Smooth muscle cell (in vitro differentiated cells): ENCODE measurements around the gene MTO1. TPM values are rescaled to one million over a fixed set of nuclear protein-coding genes. Genes with fewer than 3 reads are reported as not detected.
"Not testable (repeated sequence)": the region's sequence is repeated elsewhere in the genome, so short reads cannot be mapped to it uniquely, and the experiment has no call there.

Source experiments
- DNase-seq: peaks from one replicate; lab custom pipeline; 2025; ENCODE audit not compliant: unreplicated experiment; lab: John Stamatoyannopoulos, UW
- H2AFZ ChIP-seq: fragments of 200-600 bp; sonication (generic); 2 replicates; pipeline ENCODE4 v1.6.0; 2016; ENCODE audit warnings: antibody characterized with exemption, low read depth, mild to moderate bottlenecking
- H3F3A ChIP-seq: fragments of 200-600 bp; sonication (generic); 2 replicates; pipeline ENCODE4 v1.6.0; 2017; ENCODE audit warnings: antibody characterized with exemption, low read depth
- H3K27ac ChIP-seq: fragments of 200-600 bp; sonication (generic); 2 replicates; pipeline ENCODE4 v1.5.1; 2016; ENCODE audit warnings: low read depth, mild to moderate bottlenecking
- H3K27me3 ChIP-seq: fragments of 200-600 bp; sonication (generic); 2 replicates; pipeline ENCODE4 v1.6.1; 2016; ENCODE audit warnings: low read depth, mild to moderate bottlenecking
- H3K36me3 ChIP-seq: fragments of 200-600 bp; sonication (generic); 2 replicates; pipeline ENCODE4 v1.5.1; 2016; ENCODE audit warnings: low read depth
- H3K4me1 ChIP-seq: fragments of 200-600 bp; sonication (generic); 2 replicates; pipeline ENCODE4 v1.5.1; 2016; ENCODE audit warnings: low read depth
- H3K4me2 ChIP-seq: fragments of 200-600 bp; sonication (generic); 2 replicates; pipeline ENCODE4 v1.6.0; 2016; ENCODE audit warnings: mild to moderate bottlenecking
- H3K4me3 ChIP-seq: fragments of 200-600 bp; sonication (generic); 2 replicates; pipeline ENCODE4 v1.5.1; 2016; ENCODE audit warnings: mild to moderate bottlenecking
- H3K79me2 ChIP-seq: fragments of 200-600 bp; sonication (generic); 2 replicates; pipeline ENCODE4 v1.6.0; 2016; ENCODE audit warnings: low read depth, mild to moderate bottlenecking
- H3K9ac ChIP-seq: fragments of 200-600 bp; sonication (generic); 2 replicates; pipeline ENCODE4 v1.6.0; 2016; ENCODE audit warnings: low read depth
- H3K9me3 ChIP-seq: fragments of 200-600 bp; sonication (generic); replicated peaks from 2 replicates; pipeline ENCODE4 v1.5.1; 2016; ENCODE audit warnings: low read depth
- H4K20me1 ChIP-seq: fragments of 200-600 bp; sonication (generic); 2 replicates; pipeline ENCODE4 v1.6.0; 2016; ENCODE audit warnings: low read depth
- WGBS: methylation state at CpG from one replicate; pipeline ENCODE4 v1.1.7; 2016; ENCODE audit warnings: low lambda C conversion rate; 5-methylcytosine and 5-hydroxymethylcytosine counted together
- polyA plus RNA-seq: library from polyadenylated mRNA; unstranded; fragments of >200 nt; fragmentation: Nextera tagmentation; extraction: Ambion mirVana; gene quantifications from 2 replicates; pipeline ENCODE4 v1.2.1, GENCODE V29; 2016
- total RNA-seq: library from RNA; depleted of rRNA; stranded (reverse); fragments of >200 nt; gene quantifications from 2 replicates; pipeline ENCODE4 v1.2.3, GENCODE V29; 2014
- TF ChIP-seq, protein P1 (sequence below): fragments of 200-600 bp; sonication (generic); IDR thresholded peaks from 2 replicates; pipeline ENCODE4 v1.5.1; 2017; ENCODE audit warnings: borderline replicate concordance, mild to moderate bottlenecking, antibody characterized with exemption; ENCODE audit not compliant: insufficient read depth, poor library complexity, severe bottlenecking

The MTO1 gene
- total and polyA plus RNA-seq, 2 experiments from 2014 or later, result 16.5 to 23.6 TPM

DNA sequence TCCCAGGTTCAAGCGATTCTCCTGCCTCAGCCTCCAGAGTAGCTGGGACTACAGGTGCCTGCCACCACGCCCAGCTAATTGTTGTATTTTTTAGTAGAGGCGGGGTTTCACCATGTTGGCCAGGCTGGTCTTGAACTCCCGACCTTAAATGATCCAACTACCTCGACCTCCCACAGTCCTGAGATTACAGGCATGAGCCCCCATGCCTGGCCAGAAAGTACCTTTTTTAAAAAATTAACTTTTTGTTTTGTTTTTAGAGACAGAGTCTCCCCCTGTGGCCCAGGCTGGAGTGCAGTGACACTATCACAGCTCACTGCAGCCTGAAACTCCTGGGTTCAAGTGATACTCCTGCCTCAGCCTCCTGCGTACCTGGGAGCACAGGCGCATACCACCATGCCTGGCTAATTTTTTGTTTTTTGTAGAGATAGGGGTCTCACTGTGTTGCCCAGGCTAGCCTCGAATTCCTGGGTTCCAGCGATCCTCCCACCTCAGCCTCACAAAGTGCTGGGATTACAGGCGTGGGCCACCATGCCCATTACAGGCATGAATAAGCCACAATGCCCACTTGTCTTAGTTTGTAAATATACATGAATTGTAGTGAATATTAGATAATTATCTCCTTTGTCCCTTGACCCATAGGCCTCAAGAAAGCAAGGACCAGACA is 76.7 kb downstream of the MTO1 start:
- TF ChIP-seq, protein P1, sequence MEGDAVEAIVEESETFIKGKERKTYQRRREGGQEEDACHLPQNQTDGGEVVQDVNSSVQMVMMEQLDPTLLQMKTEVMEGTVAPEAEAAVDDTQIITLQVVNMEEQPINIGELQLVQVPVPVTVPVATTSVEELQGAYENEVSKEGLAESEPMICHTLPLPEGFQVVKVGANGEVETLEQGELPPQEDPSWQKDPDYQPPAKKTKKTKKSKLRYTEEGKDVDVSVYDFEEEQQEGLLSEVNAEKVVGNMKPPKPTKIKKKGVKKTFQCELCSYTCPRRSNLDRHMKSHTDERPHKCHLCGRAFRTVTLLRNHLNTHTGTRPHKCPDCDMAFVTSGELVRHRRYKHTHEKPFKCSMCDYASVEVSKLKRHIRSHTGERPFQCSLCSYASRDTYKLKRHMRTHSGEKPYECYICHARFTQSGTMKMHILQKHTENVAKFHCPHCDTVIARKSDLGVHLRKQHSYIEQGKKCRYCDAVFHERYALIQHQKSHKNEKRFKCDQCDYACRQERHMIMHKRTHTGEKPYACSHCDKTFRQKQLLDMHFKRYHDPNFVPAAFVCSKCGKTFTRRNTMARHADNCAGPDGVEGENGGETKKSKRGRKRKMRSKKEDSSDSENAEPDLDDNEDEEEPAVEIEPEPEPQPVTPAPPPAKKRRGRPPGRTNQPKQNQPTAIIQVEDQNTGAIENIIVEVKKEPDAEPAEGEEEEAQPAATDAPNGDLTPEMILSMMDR, result no peak
- H3K27me3 ChIP-seq, result no peaks in the 10 kb centered on the region
- no peak overlapping the region for H3K4me3 ChIP-seq
- no peak overlapping the region for H3K9ac ChIP-seq
- no peaks in the 10 kb centered on the region for H3K4me1 ChIP-seq
- no peak for DNase-seq
- H3K9me3 ChIP-seq, result no peaks in the 10 kb centered on the region
- H3K27ac ChIP-seq, result no peak overlapping the region
- no peaks in the 10 kb centered on the region for H3K79me2 ChIP-seq
- no peaks in the 10 kb centered on the region for H3K36me3 ChIP-seq
- H3F3A ChIP-seq, result no peaks in the 10 kb centered on the region
- no peak overlapping the region for H2AFZ ChIP-seq
- no peak overlapping the region for H3K4me2 ChIP-seq
- no peaks in the 10 kb centered on the region for H4K20me1 ChIP-seq
- 95% methylated on average over 10 of the region's 10 CpGs for WGBS

DNA sequence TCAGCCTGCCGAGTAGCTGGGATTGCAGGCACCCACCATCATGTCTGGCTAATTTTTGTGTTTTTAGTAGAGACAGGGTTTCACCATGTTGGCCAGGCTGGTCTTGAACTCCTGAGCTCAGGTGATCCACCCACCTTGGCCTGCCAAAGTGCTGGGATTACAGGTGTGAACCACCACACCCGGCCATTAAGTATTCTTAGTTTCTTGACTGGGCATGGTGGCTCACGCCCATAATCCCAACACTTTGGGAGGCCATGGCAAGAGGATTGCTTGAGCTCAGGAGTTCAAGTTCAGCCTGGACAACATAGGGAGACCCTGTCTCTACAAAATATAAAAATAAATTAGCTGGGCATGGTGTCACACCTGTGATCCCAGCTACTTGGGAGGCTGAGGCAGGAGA is 80.9 kb downstream of the MTO1 start:
- not testable (repeated sequence) for H3K27ac ChIP-seq, H2AFZ ChIP-seq, H3K9ac ChIP-seq, H3K4me1 ChIP-seq, H3K36me3 ChIP-seq, DNase-seq, H3K4me3 ChIP-seq, H3K4me2 ChIP-seq, H3K9me3 ChIP-seq, H3F3A ChIP-seq, H3K79me2 ChIP-seq, H4K20me1 ChIP-seq, H3K27me3 ChIP-seq
- 87% methylated on average over 3 of the region's 3 CpGs for WGBS

DNA sequence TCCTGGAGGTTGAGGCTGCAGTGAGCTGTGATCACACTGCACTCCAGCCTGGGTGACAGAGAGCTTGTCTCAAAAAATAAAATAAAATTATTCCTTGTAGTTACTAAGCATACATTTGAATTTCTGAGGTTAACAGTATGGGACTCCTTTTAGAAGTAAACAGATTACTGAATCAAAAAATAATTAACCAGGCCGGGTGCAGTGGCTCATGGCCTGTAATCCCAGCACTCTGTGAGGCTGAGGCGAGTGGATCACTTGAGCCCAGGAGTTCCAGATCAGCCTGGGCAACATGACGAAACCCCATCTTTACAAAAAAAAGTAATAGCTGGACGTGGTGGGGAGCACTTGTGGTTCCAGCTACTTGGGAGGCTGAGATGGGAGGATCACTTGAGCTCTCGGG is 81.4 kb downstream of the MTO1 start:
- no peaks in the 10 kb centered on the region for H3F3A ChIP-seq
- no peak overlapping the region for H3K27ac ChIP-seq
- H3K4me3 ChIP-seq, result no peak overlapping the region
- H3K4me2 ChIP-seq, result no peak overlapping the region
- no peaks in the 10 kb centered on the region for H3K36me3 ChIP-seq
- no peaks in the 10 kb centered on the region for H3K27me3 ChIP-seq
- no peak for DNase-seq
- no peaks in the 10 kb centered on the region for H4K20me1 ChIP-seq
- no peak overlapping the region for H2AFZ ChIP-seq
- no peaks in the 10 kb centered on the region for H3K9me3 ChIP-seq
- TF ChIP-seq, protein P1, result no peak
- 94% methylated on average over 5 of the region's 5 CpGs for WGBS
- no peaks in the 10 kb centered on the region for H3K4me1 ChIP-seq
- no peaks in the 10 kb centered on the region for H3K79me2 ChIP-seq
- no peak overlapping the region for H3K9ac ChIP-seq

DNA sequence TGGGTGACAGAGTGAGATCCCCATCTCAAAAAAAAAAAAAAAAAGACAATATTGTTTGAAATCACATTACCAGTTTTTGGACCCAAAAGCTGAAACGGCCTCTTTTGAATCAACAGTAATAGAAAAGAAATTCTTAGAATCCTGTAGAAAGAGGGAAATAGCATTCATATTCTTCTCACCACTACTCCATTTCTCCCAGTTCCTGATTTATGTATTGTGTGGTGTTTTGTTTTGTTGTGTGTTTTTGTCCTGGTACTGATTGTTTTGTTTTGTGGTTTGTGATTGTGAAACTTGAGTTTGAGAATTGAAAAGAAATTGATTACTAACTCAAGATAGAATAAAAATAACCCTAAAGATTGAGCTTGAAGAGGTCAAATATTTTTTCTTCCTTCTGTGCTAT is 85.5 kb downstream of the MTO1 start:
- H3K79me2 ChIP-seq, result no peaks in the 10 kb centered on the region
- H3K4me2 ChIP-seq, result no peak overlapping the region
- no peaks in the 10 kb centered on the region for H3K4me1 ChIP-seq
- no peak overlapping the region for H3K4me3 ChIP-seq
- H3K27me3 ChIP-seq, result no peaks in the 10 kb centered on the region
- H2AFZ ChIP-seq, result no peak overlapping the region
- H3K27ac ChIP-seq, result no peak overlapping the region
- DNase-seq, result no peak
- no peaks in the 10 kb centered on the region for H3F3A ChIP-seq
- H4K20me1 ChIP-seq, result no peaks in the 10 kb centered on the region
- H3K9ac ChIP-seq, result no peak overlapping the region
- TF ChIP-seq, protein P1, result no peak
- 77% methylated on average over 1 of the region's 1 CpG for WGBS
- no peaks in the 10 kb centered on the region for H3K36me3 ChIP-seq
- no peaks in the 10 kb centered on the region for H3K9me3 ChIP-seq
